Measurements from ENCODE around the gene ZDHHC11.
"Not testable (repeated sequence)": the region's sequence is repeated elsewhere in the genome, so short reads cannot be mapped to it uniquely, and the experiment has no call there.

Gene ZDHHC11

DNA sequence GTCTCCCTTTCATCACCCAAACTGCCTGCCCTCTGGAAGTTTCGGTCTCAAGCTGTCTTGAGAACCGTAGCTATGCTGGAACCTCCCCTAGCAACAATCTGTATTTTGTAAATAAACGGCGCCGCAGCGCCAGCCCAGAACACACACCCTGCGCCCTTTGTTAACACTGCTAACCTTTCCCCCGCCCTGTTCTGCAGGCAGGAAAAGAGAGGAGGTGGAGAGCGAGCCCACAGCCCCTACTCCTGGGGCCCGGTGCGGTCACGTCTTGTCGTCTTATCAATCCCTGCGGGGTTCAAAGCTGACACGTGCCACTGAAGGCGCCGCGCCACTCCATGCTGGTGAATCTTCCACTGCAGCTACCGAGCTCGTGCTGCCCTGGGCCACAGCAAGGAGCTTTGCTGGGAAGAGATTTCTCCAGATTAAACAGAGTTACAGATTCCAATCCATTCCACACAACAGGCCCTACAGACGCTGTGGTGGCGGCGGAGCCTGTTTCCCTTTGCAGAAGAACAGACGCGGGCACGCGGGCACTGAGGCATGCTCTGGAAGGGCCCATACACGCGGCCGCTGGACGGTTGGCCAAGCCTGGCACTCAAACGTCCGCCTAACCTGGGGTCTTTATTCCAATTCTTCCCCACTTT lies 91.6 kb downstream of the ZDHHC11 start:
- DNase-seq (ENCODE audit: low spot score): peak; percentile 27

DNA sequence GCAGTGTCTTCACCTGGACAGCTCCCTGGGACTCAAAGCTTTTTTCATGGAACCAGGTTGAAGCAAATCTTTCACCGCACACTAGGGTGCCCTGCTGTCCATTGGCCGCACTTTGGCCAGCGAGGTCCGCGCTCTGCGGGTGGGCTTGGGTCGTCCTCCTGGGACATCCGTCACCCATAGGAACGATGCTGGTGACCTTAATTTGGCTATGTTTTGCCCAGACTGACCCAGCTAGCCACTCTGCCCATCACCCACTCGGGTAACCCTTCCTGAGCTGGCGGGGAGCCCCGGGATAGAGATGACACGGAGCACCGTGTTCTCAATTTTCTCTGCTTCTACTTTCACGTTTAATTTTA lies 92.1 kb downstream of the ZDHHC11 start:
- no peak for DNase-seq (ENCODE audit: low spot score)
- TF ChIP-seq, protein P1, sequence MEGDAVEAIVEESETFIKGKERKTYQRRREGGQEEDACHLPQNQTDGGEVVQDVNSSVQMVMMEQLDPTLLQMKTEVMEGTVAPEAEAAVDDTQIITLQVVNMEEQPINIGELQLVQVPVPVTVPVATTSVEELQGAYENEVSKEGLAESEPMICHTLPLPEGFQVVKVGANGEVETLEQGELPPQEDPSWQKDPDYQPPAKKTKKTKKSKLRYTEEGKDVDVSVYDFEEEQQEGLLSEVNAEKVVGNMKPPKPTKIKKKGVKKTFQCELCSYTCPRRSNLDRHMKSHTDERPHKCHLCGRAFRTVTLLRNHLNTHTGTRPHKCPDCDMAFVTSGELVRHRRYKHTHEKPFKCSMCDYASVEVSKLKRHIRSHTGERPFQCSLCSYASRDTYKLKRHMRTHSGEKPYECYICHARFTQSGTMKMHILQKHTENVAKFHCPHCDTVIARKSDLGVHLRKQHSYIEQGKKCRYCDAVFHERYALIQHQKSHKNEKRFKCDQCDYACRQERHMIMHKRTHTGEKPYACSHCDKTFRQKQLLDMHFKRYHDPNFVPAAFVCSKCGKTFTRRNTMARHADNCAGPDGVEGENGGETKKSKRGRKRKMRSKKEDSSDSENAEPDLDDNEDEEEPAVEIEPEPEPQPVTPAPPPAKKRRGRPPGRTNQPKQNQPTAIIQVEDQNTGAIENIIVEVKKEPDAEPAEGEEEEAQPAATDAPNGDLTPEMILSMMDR (IDR thresholded peaks at IDR 0.05; ENCODE audit: extremely low read depth, missing control alignments): no peak

More for the DNA sequence above, 91.6 kb downstream of the ZDHHC11 start:
- TF ChIP-seq, protein P1 (IDR thresholded peaks at IDR 0.05; ENCODE audit: extremely low read depth, missing control alignments): no peak

DNA sequence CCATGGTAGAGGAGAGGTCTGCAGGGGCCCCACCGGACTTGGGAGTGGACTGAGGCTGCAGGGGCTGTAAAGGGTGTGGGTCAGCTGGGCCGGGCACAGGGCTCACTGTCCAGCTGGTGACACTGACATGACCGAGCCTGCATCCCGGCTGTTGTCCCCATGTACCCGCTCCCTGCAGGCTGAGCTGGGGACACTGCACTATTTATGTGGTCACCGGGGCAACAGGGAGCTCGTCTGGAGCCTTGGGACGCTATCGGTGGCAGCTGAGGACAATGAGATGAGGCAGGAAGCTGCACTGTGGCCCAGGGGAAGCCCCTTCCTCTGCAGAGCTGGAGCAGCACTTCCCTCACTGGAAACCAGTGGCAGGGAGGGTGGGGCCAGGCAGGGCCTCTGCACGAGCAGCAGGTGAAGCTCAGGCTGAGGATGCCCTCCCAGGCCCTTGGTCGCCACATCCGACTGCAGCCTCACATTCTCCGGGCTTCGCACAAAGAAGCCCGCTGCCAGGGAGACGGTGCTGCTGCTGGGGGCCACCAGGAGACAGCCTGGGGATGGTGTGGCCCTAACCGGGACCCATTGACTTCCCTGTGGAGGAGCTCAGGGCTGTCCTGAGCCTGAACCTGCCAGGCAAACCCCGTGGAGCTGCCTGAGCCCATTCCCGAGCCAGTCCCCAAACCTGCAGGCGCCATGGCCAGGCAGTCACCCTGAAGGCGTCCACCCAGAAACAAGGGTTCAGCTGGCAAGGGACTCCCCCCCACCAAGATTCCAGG lies 92.7 kb downstream of the ZDHHC11 start:
- peak; percentile 15 for DNase-seq (ENCODE audit: low spot score)
- TF ChIP-seq, protein P1 (IDR thresholded peaks at IDR 0.05; ENCODE audit: extremely low read depth, missing control alignments): no peak

DNA sequence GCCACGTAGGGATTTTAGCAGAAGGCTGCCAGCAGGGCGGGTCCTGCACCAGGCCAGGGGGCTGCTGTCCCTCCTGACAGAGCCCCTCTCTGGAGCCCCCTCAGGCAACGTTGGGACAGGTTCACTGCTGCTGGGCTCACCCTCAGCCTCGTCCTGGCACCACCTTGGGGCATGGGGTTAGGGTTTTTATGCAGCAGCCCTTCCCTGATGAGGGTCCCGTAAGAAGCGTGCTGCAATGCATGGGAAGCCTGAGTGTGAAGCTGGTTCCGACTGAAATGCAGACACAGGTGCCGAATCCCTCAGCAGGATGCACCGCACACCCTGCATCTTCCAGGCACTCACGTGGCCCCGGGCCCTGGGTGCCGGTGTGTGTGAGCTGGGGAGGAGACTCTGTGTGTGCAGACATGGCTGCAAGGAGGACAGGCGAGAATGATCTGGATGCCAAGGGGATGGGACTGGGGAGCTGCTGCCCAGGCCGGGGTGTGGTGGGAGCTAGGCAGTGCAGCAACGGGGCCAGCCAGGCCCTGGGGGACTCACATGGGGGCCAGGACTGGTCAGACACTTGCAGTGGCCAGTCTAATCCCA lies 93.3 kb downstream of the ZDHHC11 start:
- peak; percentile 37 for DNase-seq (ENCODE audit: low spot score)
- TF ChIP-seq, protein P1 (IDR thresholded peaks at IDR 0.05; ENCODE audit: extremely low read depth, missing control alignments): no peak

DNA sequence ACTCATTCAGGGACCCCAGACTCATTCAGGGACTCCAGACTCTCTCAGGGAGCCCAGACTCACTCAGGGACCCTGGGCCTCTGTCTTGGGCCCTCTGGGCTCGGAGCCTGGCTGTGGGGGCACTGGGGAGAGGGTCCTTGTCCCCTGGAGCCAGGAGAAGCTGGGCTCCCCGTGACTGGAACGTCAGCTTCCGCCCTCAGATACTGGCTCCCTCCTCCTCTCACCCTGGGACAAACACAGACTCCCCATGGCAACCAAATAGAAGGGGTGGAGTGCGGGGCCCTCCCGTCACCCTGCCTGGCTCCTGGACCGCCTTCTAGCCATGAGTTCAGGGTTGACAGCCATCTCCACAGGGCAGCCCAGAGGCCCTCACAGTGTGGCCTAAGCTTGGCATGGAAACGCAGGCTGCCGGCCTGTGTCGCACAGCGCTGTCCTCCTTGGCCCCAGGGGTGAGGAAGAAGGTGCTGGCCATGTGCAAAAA lies 93.9 kb downstream of the ZDHHC11 start:
- TF ChIP-seq, protein P1 (IDR thresholded peaks at IDR 0.05; ENCODE audit: extremely low read depth, missing control alignments): no peak
- peak; percentile 34 for DNase-seq (ENCODE audit: low spot score)

DNA sequence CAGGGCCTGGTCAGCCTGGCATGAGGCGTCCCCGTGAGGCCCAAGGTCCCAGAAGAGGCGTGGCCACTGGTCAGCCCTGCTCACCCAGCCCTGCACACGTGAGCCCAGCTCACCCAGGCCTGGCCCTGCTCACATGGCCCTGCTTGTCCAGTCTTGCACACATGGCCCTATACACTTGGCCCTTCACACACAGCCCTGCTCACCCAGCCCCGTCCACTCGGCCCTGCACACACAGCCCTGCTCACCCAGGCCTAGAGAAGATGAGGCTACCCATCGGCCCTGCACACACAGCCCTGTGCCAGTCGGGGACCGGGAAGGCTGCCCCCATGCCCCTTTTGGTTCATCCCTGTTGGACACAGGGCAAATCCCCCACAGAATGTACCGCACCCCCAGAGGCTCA lies 94.6 kb downstream of the ZDHHC11 start:
- TF ChIP-seq, protein P1 (IDR thresholded peaks at IDR 0.05; ENCODE audit: extremely low read depth, missing control alignments): no peak
- DNase-seq (ENCODE audit: low spot score): no peak

DNA sequence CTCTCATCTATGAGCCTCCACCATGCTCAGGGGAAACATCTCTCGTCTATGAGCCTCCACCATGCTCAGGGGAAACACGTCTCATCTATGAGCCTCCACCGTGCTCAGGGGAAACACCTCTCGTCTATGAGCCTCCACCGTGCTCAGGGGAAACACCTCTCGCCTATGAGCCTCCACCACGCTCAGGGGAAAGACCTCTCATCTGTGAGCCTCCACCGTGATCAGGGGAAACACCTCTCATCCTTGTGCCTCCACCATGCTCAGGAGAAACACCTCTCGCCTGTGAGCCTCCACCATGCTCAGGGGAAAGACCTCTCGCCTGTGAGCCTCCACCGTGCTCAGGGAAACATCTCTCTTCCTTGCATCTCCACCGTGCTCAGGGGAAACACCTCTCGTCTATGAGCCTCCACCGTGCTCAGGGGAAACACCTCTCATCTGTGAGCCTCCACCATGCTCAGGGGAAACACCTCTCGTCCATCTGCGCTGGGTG lies 96.6 kb downstream of the ZDHHC11 start:
- DNase-seq (ENCODE audit: low spot score): peak; percentile 20

DNA sequence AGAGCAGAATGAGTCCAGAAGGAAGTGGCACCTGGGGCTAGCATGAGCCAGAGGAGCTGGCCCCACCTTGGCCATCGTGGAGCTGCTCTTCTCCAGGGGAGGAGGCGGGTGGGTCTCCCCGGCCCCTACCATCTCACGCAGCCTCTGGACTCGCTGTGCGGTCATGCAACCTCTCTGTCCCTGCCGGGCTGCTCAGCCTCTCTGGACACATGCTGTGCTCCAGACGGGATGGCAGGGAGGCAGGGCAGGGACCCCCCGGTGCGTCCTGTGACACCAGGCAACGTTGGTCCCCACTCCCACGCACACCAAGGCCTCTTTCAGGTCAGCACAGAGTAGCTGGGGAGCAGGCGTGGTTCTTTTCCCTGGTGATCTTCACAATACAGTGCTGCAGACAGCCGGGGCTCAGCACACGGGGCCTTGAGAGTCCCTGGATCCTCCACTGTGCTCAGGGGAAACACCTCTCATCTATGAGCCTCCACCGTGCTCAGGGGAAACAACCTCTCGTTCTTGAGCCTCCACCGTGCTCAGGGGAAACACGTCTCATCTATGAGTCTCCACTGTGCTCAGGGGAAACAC lies 97.1 kb downstream of the ZDHHC11 start:
- DNase-seq (ENCODE audit: low spot score): not testable (repeated sequence)

DNA sequence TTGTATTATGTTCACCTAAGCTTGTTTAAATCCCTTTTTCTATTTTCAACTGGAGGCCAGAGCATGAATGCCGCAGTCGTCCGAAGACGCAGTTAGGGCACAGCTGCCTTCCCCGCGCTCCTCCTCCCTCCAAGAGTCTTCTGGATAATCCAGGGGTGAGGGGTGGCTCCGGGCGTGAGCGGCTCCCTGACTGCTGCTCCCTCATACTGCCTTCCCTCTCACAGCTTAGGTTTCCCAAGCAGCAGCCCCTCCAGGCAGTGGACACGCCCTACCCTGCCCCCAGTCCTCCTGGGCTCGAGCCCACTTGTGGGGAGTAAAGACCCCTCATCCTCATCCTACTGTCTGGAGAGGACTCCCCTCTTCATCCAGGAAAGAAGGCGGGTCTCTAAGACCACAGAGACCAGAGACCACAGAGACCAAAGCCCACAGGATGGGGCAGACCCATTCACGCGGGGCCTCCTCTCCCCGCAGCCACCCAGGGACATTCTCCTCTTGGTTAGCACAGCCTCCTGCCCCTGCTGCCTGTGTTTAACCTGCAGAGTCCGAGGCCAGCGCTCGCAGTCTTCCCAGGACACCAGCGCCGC lies 98.2 kb downstream of the ZDHHC11 start:
- not testable (repeated sequence) for DNase-seq (ENCODE audit: low spot score)

DNA sequence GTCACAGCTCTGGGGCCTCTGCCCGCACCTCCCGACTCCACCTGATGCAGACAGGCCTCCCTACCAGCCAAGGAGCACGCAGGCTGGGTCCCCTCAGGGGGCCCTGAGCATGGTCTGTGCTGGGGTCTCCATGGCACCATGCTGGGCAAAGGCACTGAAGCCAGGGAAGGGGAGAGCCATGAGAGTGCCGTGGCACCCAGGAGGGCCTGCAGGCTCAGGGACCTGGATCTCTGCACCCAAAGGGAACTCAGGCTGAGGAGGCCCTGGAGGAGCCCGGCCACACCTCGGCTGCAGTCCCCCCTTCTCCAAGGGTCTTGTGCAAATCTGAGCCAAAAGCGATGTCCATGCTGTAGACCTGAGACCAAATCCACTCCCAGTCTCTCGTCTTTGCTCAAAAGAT lies 98.8 kb downstream of the ZDHHC11 start:
- DNase-seq (ENCODE audit: low spot score): not testable (repeated sequence)
